Measurements from ENCODE around the gene PIGT. TPM values are rescaled to one million over a fixed set of nuclear protein-coding genes. Genes with fewer than 3 reads are reported as not detected.
A peak's percentile ranks its signal among the peaks of the same experiment; 100 is the strongest.

Gene PIGT
- total and polyA plus RNA-seq, 2 of the 13 experiments (the other 11 are each of a cell fraction or from before 2014, with no cell fraction given) = 65.9 to 74.1 TPM

DNA sequence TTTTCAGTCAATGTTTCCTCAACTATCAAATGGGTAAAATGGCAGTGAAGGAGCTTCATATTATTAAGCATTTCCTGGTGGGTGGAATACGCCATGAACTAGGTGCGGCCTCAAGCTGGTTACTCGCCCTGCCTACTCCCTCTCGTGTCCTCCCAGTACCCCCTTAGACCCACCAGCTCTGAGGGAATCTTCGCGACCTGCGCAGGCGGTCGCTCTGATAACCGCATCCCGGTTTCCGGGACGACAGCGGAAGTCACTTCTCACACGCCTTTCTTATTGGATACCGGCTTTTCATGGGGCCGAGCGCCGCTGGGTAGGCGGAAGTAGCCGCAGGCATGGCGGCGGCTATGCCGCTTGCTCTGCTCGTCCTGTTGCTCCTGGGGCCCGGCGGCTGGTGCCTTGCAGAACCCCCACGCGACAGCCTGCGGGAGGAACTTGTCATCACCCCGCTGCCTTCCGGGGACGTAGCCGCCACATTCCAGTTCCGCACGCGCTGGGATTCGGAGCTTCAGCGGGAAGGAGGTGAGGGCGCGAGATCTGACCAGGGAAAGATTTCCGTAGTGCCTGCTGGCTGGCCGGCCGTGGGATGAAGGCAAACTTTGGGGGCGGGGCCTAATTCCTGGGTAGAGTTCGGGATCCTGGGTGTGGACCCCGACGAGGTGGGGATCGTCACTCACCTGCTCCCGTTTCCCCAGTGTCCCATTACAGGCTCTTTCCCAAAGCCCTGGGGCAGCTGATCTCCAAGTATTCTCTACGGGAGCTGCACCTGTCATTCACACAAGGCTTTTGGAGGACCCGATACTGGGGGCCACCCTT lies at the start of gene PIGT (continued):
- TF ChIP-seq, protein P1, sequence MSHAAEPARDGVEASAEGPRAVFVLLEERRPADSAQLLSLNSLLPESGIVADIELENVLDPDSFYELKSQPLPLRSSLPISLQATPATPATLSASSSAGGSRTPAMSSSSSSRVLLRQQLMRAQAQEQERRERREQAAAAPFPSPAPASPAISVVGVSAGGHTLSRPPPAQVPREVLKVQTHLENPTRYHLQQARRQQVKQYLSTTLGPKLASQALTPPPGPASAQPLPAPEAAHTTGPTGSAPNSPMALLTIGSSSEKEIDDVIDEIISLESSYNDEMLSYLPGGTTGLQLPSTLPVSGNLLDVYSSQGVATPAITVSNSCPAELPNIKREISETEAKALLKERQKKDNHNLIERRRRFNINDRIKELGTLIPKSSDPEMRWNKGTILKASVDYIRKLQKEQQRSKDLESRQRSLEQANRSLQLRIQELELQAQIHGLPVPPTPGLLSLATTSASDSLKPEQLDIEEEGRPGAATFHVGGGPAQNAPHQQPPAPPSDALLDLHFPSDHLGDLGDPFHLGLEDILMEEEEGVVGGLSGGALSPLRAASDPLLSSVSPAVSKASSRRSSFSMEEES (CRISPR knock-in tag; IDR thresholded peaks at IDR 0.05) = 0 out of 2 replicates have a peak, but pooled peaks have one; percentile 48
- peak; percentile 91 for TF ChIP-seq DMAP1 (CRISPR knock-in tag; IDR thresholded peaks at IDR 0.05)
- TF ChIP-seq, protein P2, sequence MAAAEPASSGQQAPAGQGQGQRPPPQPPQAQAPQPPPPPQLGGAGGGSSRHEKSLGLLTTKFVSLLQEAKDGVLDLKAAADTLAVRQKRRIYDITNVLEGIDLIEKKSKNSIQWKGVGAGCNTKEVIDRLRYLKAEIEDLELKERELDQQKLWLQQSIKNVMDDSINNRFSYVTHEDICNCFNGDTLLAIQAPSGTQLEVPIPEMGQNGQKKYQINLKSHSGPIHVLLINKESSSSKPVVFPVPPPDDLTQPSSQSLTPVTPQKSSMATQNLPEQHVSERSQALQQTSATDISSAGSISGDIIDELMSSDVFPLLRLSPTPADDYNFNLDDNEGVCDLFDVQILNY (CRISPR knock-in tag; conservative IDR thresholded peaks at IDR 0.05) = no peak; the same call in 1 of the 2 replicates
- TF ChIP-seq ZC3H4 (CRISPR knock-in tag; IDR thresholded peaks at IDR 0.05; ENCODE audit: borderline replicate concordance) = 0 out of 2 replicates have a peak, but pooled peaks have one; percentile 59
- TF ChIP-seq ATRX (CRISPR knock-in tag; IDR thresholded peaks at IDR 0.05; ENCODE audit: borderline replicate concordance) = no peak
- TF ChIP-seq ZNF354B (CRISPR knock-in tag; IDR thresholded peaks at IDR 0.05) = no peak; the same call in 1 of the 2 replicates
- peak; percentile 40 to 46; a peak in 2 of 4 replicates for TF ChIP-seq EP300 (IDR thresholded peaks at IDR 0.05; ENCODE audit: low read depth in 2 of 2, low read length in 2 of 2)
- TF ChIP-seq EP300 (CRISPR knock-in tag; IDR thresholded peaks at IDR 0.05; ENCODE audit: borderline replicate concordance) = peak; percentile 37; the same call in 1 of the 2 replicates
- TF ChIP-seq RNF2 (conservative IDR thresholded peaks at IDR 0.05; ENCODE audit: low read depth) = peak; percentile 96
- peak; percentile 68 for TF ChIP-seq MEIS1 (CRISPR knock-in tag; IDR thresholded peaks at IDR 0.05; ENCODE audit: borderline replicate concordance)
- no peak for TF ChIP-seq SRSF9 (IDR thresholded peaks at IDR 0.05; ENCODE audit: borderline replicate concordance, insufficient read depth, low read depth, low read length, poor library complexity, severe bottlenecking)
- TF ChIP-seq NFIC (IDR thresholded peaks at IDR 0.05; ENCODE audit: low read length) = 0 out of 2 replicates have a peak, but pooled peaks have one; percentile 69
- TF ChIP-seq, protein P3, sequence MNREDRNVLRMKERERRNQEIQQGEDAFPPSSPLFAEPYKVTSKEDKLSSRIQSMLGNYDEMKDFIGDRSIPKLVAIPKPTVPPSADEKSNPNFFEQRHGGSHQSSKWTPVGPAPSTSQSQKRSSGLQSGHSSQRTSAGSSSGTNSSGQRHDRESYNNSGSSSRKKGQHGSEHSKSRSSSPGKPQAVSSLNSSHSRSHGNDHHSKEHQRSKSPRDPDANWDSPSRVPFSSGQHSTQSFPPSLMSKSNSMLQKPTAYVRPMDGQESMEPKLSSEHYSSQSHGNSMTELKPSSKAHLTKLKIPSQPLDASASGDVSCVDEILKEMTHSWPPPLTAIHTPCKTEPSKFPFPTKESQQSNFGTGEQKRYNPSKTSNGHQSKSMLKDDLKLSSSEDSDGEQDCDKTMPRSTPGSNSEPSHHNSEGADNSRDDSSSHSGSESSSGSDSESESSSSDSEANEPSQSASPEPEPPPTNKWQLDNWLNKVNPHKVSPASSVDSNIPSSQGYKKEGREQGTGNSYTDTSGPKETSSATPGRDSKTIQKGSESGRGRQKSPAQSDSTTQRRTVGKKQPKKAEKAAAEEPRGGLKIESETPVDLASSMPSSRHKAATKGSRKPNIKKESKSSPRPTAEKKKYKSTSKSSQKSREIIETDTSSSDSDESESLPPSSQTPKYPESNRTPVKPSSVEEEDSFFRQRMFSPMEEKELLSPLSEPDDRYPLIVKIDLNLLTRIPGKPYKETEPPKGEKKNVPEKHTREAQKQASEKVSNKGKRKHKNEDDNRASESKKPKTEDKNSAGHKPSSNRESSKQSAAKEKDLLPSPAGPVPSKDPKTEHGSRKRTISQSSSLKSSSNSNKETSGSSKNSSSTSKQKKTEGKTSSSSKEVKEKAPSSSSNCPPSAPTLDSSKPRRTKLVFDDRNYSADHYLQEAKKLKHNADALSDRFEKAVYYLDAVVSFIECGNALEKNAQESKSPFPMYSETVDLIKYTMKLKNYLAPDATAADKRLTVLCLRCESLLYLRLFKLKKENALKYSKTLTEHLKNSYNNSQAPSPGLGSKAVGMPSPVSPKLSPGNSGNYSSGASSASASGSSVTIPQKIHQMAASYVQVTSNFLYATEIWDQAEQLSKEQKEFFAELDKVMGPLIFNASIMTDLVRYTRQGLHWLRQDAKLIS (CRISPR knock-in tag; IDR thresholded peaks at IDR 0.05) = peak; percentile 44; the same call in 1 of the 2 replicates
- no peak; the same call in 1 of the 2 replicates for TF ChIP-seq FOXM1 (CRISPR knock-in tag; IDR thresholded peaks at IDR 0.05)
- TF ChIP-seq CCAR2 (optimal IDR thresholded peaks at IDR 0.05; ENCODE audit: low read depth, low read length) = no peak
- no peak for TF ChIP-seq HOXA7 (CRISPR knock-in tag; IDR thresholded peaks at IDR 0.05)
- TF ChIP-seq, protein P4, sequence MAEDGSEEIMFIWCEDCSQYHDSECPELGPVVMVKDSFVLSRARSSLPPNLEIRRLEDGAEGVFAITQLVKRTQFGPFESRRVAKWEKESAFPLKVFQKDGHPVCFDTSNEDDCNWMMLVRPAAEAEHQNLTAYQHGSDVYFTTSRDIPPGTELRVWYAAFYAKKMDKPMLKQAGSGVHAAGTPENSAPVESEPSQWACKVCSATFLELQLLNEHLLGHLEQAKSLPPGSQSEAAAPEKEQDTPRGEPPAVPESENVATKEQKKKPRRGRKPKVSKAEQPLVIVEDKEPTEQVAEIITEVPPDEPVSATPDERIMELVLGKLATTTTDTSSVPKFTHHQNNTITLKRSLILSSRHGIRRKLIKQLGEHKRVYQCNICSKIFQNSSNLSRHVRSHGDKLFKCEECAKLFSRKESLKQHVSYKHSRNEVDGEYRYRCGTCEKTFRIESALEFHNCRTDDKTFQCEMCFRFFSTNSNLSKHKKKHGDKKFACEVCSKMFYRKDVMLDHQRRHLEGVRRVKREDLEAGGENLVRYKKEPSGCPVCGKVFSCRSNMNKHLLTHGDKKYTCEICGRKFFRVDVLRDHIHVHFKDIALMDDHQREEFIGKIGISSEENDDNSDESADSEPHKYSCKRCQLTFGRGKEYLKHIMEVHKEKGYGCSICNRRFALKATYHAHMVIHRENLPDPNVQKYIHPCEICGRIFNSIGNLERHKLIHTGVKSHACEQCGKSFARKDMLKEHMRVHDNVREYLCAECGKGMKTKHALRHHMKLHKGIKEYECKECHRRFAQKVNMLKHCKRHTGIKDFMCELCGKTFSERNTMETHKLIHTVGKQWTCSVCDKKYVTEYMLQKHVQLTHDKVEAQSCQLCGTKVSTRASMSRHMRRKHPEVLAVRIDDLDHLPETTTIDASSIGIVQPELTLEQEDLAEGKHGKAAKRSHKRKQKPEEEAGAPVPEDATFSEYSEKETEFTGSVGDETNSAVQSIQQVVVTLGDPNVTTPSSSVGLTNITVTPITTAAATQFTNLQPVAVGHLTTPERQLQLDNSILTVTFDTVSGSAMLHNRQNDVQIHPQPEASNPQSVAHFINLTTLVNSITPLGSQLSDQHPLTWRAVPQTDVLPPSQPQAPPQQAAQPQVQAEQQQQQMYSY (CRISPR knock-in tag; IDR thresholded peaks at IDR 0.05) = peak; percentile 24; the same call in 1 of the 2 replicates

All from HepG2 (cell line).